HG02870 (cell line): Measurements from ENCODE around the gene KCNH3.
"Not testable (repeated sequence)": the region's sequence is repeated elsewhere in the genome, so short reads cannot be mapped to it uniquely, and the experiment has no call there.

ENCODE experiments used
- ATAC-seq: cut with Tn5 transposase; IDR thresholded peaks from one replicate; pipeline ENCODE4 v1.9.1; 2021; ENCODE audit warnings: mild to moderate bottlenecking, moderate library complexity; ENCODE audit not compliant: unreplicated experiment

The KCNH3 gene

GRCh38 chr12:49538510-49539403, at the start of gene KCNH3:
Gene KCNH3, plus strand, starts transcription at chr12:49539030. Its CDS starts 387 bp downstream, at chr12:49539417.
- no peak for ATAC-seq

- ATAC-seq: no peak
Measured at GRCh38 chr12:49489154-49489553, 49.7 kb upstream of the KCNH3 start.

GRCh38 chr12:49489720-49490119, 49.1 kb upstream of the KCNH3 start:
- ATAC-seq: no peak

- no peak for ATAC-seq
Measured at GRCh38 chr12:49491823-49492222, 47.0 kb upstream of the KCNH3 start.

- ATAC-seq: no peak
Measured at GRCh38 chr12:49493900-49494299, 44.9 kb upstream of the KCNH3 start.

- ATAC-seq: no peak
Measured at GRCh38 chr12:49496417-49497360, 42.1 kb upstream of the KCNH3 start.

- no peak for ATAC-seq
Measured at GRCh38 chr12:49501895-49502294, 36.9 kb upstream of the KCNH3 start.

- no peak for ATAC-seq
Measured at GRCh38 chr12:49502590-49502989, 36.2 kb upstream of the KCNH3 start.

- no peak for ATAC-seq
Measured at GRCh38 chr12:49503674-49504180, 35.1 kb upstream of the KCNH3 start.

- no peak for ATAC-seq
Measured at GRCh38 chr12:49505672-49506071, 33.2 kb upstream of the KCNH3 start.

- ATAC-seq: no peak
Measured at GRCh38 chr12:49507139-49507538, 31.7 kb upstream of the KCNH3 start.

GRCh38 chr12:49509681-49510080, 29.1 kb upstream of the KCNH3 start:
- ATAC-seq: not testable (repeated sequence)

GRCh38 chr12:49511410-49511809, 27.4 kb upstream of the KCNH3 start:
- ATAC-seq: no peak

- no peak for ATAC-seq
Measured at GRCh38 chr12:49512546-49512945, 26.3 kb upstream of the KCNH3 start.

- ATAC-seq: no peak
Measured at GRCh38 chr12:49515266-49515665, 23.6 kb upstream of the KCNH3 start.

GRCh38 chr12:49518914-49519573, 19.8 kb upstream of the KCNH3 start:
- ATAC-seq: no peak

GRCh38 chr12:49519574-49519936, 19.3 kb upstream of the KCNH3 start:
- ATAC-seq: no peak

GRCh38 chr12:49521389-49521788, 17.4 kb upstream of the KCNH3 start:
- no peak for ATAC-seq

- no peak for ATAC-seq
Measured at GRCh38 chr12:49524660-49525324, 14.0 kb upstream of the KCNH3 start.

GRCh38 chr12:49525942-49526341, 12.9 kb upstream of the KCNH3 start:
- no peak for ATAC-seq
